Amniotic stem cell (primary cell): ENCODE data around the gene ITGB4.
"Not testable (repeated sequence)": the region's sequence is repeated elsewhere in the genome, so short reads cannot be mapped to it uniquely, and the experiment has no call there.

Experiments
- DNase-seq: peaks from one replicate; lab custom pipeline; 2025; lab: John Stamatoyannopoulos, UW

The ITGB4 gene

DNA sequence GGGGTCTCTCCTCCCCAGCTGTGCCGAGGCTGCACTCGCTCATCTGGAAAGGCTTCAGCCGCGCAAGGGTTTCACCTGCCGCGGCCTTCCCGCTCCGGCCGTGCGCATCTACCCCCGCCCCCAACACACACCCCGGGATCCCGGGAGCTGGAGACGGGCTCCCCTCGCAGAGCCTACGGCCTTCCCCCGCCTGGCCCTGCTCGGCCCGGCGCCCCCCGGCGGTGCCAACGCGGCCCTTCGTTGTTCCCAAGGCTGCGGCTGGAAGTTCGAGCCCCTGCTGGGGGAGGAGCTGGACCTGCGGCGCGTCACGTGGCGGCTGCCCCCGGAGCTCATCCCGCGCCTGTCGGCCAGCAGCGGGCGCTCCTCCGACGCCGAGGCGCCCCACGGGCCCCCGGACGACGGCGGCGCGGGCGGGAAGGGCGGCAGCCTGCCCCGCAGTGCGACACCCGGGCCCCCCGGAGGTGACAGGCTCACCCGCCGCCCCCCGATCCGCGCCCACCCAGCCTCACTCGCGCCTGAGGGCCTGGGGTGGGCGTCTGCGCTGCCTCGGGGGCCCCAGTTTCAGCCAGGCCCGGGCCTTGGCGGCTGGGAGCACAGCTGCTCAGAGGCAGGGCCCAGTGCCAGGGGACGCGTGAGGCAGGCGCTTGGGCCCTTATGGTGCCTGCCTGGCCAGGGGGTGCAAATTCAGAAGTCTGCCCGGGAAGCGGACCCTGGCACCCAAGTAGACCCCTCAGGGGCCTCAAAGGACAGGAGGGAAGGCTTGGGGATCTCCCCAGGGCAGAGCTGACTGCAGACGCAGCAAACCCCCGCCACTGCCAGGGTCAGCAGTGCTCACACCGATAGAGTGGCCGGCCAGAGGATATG, 32.5 kb downstream of the ITGB4 start:
- DNase-seq = peak; percentile 15

GRCh38 chr17:75754378-75755204, 33.3 kb downstream of the ITGB4 start:
- DNase-seq = no peak

DNA sequence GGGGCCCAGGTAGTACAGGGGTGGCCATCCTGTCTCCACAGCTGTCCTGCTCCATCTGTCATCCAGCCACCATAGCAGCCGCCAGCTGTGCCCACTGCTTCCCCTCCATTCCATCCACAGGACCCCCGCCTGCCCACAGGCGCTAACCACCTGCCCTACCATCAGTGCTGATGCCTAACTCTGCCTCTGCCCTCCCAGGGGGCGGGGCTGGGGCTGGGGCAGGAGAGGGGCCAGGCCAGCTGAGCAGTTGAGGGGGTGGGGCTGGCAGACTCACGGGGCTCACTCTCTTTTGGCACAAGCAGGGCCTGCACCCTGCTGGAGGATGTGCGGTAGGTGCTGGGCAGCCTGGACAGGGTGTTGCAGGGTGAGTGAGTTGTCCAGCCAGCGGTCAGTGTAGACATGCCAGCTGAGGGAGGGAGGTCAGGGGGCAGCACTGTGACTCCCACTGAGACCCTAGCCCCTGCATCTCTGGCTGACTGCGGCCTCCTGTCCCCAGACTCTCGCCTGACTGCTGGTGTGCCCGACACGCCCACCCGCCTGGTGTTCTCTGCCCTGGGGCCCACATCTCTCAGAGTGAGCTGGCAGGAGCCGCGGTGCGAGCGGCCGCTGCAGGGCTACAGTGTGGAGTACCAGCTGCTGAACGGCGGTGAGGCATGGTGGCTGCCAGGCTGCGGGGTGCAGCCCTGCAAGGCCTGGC, 34.1 kb downstream of the ITGB4 start:
- no peak for DNase-seq

- DNase-seq = no peak
These were observed 34.7 kb downstream of the ITGB4 start for GRCh38 chr17:75755990-75756389.

DNA sequence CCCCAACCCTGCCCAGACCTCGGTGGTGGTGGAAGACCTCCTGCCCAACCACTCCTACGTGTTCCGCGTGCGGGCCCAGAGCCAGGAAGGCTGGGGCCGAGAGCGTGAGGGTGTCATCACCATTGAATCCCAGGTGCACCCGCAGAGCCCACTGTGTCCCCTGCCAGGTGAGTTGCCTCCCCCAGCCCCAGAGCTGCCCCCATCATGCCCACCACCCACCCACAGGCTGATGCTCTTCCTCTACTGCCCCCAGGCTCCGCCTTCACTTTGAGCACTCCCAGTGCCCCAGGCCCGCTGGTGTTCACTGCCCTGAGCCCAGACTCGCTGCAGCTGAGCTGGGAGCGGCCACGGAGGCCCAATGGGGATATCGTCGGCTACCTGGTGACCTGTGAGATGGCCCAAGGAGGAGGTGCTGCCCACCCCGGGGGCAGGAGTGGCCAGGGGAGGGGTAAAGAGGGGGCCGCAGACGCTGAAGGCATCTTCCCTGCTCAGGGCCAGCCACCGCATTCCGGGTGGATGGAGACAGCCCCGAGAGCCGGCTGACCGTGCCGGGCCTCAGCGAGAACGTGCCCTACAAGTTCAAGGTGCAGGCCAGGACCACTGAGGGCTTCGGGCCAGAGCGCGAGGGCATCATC, 35.3 kb downstream of the ITGB4 start:
- no peak for DNase-seq

DNA sequence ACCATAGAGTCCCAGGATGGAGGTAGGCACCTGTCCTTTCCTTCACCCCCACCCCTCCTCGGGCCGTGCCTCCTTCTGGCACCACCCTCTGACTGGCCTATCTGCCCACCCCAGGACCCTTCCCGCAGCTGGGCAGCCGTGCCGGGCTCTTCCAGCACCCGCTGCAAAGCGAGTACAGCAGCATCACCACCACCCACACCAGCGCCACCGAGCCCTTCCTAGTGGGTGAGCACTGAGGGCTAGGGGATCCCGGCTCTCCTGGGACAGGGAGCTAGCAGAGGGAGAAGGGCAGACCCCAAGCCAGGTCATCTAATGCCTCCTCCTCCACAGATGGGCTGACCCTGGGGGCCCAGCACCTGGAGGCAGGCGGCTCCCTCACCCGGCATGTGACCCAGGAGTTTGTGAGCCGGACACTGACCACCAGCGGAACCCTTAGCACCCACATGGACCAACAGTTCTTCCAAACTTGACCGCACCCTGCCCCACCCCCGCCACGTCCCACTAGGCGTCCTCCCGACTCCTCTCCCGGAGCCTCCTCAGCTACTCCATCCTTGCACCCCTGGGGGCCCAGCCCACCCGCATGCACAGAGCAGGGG, 35.9 kb downstream of the ITGB4 start:
- DNase-seq = no peak

GRCh38 chr17:75758131-75758905, 37.1 kb downstream of the ITGB4 start:
- DNase-seq = no peak

GRCh38 chr17:75759457-75759856, 38.2 kb downstream of the ITGB4 start:
- DNase-seq = no peak

- DNase-seq = not testable (repeated sequence)
These were observed 38.9 kb downstream of the ITGB4 start for GRCh38 chr17:75759978-75760640.

- DNase-seq = no peak
These were observed 41.4 kb downstream of the ITGB4 start for GRCh38 chr17:75762513-75763268.

GRCh38 chr17:75763269-75763607, 42.0 kb downstream of the ITGB4 start:
- DNase-seq = no peak

- DNase-seq = no peak
These were observed 42.6 kb downstream of the ITGB4 start for GRCh38 chr17:75763613-75764416.

DNA sequence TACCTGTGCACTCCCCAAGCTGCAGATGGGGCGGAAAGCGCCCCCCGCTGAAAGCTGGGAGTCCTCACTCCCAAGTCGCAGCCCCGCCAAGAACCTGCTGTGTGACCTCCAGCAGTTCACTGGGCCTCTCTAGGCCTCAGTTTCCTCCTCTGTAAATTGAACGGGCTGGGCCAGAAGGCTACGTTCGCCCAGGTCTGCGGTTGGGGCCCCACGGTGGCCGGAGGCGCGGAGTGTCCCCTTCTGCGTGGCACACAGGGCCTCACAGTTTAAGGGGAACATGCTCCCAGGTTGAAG, 43.1 kb downstream of the ITGB4 start:
- no peak for DNase-seq

- peak; percentile 54 for DNase-seq
These were observed 43.6 kb downstream of the ITGB4 start, which contains the start of gene GALK1 for GRCh38 chr17:75764711-75765421. TSS of gene GALK1 (minus strand) at chr17:75765192. CDS start at chr17:75765136, 56 bp downstream.

- no peak for DNase-seq
These were observed 44.7 kb downstream of the ITGB4 start for GRCh38 chr17:75765981-75766380.

GRCh38 chr17:75767881-75768280, 46.6 kb downstream of the ITGB4 start:
- DNase-seq = no peak

DNA sequence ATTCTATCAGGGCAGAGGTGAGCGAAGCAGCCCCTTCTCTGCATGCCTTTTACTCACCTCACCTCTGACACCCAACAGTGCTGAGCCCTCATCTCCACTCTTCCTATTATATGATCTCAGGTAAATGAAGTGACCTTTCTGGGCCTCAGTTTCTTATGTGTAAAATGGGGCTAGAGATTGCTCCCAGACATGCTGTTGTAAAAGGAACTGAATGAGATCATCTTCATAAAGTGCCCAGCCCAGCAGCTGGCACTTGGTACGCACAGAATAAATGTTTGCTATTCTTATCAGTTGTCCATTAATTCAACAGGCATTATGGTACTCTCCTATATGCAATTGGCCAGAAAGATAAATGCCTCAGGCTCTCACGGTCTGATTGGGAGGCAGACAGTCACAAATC, 48.3 kb downstream of the ITGB4 start:
- no peak for DNase-seq
